GM12878 (cell line): ENCODE measurements around the gene SLC9A7.

Experiments
- CREB1 ChIP-seq: IDR thresholded peaks from 2 replicates; pipeline ENCODE4 v1.6.1; 2012; ENCODE audit warnings: low read depth, mild to moderate bottlenecking, inconsistent platforms
- CTCF ChIP-seq, 3 experiments: IDR thresholded peaks in 2 of 3; conservative IDR thresholded peaks in 1 of 3; 2 replicates each; pipeline ENCODE4 v1.5.1; 2011; ENCODE audit warnings: low read depth in 3 of 3, low read length in 3 of 3, mild to moderate bottlenecking in 3 of 3, control low read depth in 2 of 3, moderate library complexity in 2 of 3, inconsistent platforms in 1 of 3, mixed read lengths in 1 of 3; ENCODE audit not compliant: control insufficient read depth in 2 of 3, insufficient read depth in 1 of 3; ENCODE audit errors: extremely low read depth in 1 of 3
- POLR2A ChIP-seq: IDR thresholded peaks from 2 replicates; pipeline ENCODE4 v1.6.1; 2011; ENCODE audit warnings: low read depth, mild to moderate bottlenecking, low read length
- STAT1 ChIP-seq: fragments of 450-650 bp; conservative IDR thresholded peaks from 2 replicates; pipeline ENCODE4 v1.6.1; 2014; ENCODE audit warnings: antibody characterized with exemption, mild to moderate bottlenecking
- SUPT20H ChIP-seq: IDR thresholded peaks from 2 replicates; pipeline ENCODE4 v1.6.1; 2011; ENCODE audit warnings: low read depth, mild to moderate bottlenecking, low read length, moderate library complexity, borderline replicate concordance; ENCODE audit not compliant: control insufficient read depth
- TCF12 ChIP-seq: IDR thresholded peaks from 2 replicates; pipeline ENCODE4 v1.6.1; 2011; ENCODE audit warnings: low read depth, mild to moderate bottlenecking, low read length
- ZBTB40 ChIP-seq: fragments of 450-650 bp; IDR thresholded peaks from 2 replicates; pipeline ENCODE4 v1.6.1; 2016; ENCODE audit warnings: mild to moderate bottlenecking, moderate library complexity, borderline replicate concordance

GRCh38 chrX:46569621-46570020 is 189.3 kb downstream of the SLC9A7 start:
- TF ChIP-seq TCF12 (no peak), CTCF (IDR thresholded peaks at IDR 0.05 in 2 of 3, conservative IDR thresholded peaks at IDR 0.05 in 1 of 3; ENCODE audit: control insufficient read depth in 2 of 3, extremely low read depth in 1 of 3, insufficient read depth in 1 of 3, low read depth in 3 of 3, low read length in 3 of 3) (no peak), CREB1 (no peak), POLR2A (no peak), STAT1 (no peak), SUPT20H (no peak), ZBTB40 (no peak)
